Vagina (tissue), 2 donors: ENCODE results near the gene IRS2.

ENCODE experiments used
- POLR2A ChIP-seq, 2 donors: fragments of 450-650 bp; IDR thresholded peaks; one replicate each; pipeline ENCODE4 v1.6.1; 2017; ENCODE audit warnings: antibody characterized with exemption in 2 of 2, mild to moderate bottlenecking in 2 of 2, moderate library complexity in 2 of 2
- POLR2AphosphoS5 ChIP-seq, 2 donors: sonication (generic); formaldehyde crosslinking; IDR thresholded peaks; one replicate each; pipeline ENCODE4 v1.9.0; 2017; ENCODE audit warnings: antibody characterized with exemption in 2 of 2, mild to moderate bottlenecking in 2 of 2, low read depth in 1 of 2; ENCODE audit not compliant: insufficient read depth in 1 of 2
- TF ChIP-seq, protein P1 (sequence below), 3 experiments: fragments of 450-650 bp in 2 of 3; fragments of 200-600 bp in 1 of 3; sonication (generic) in 1 of 3; IDR thresholded peaks; one replicate each; pipeline ENCODE4 v1.5.1; 2017 to 2019; ENCODE audit warnings: antibody characterized with exemption in 3 of 3, mild to moderate bottlenecking in 2 of 3, moderate library complexity in 2 of 3

DNA sequence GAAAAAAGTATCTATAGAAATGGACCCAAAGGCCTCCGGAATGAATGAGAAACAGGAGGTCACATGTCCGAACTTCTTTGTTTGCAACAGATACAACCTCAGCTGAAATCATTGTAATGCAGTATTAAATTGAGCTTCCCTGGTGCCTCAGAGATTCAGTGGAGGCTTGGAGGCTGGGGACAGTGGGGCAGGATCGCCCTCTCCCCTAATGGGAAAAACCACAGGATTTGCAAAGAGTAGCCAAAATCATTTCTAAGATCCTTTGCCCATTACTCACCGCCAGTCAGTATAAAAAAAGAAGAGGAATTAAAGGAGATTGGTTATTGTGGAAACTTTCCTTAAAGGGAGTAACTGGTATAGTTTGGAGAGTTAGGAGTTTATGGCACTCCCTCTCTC is 30.4 kb upstream of the IRS2 start:
- TF ChIP-seq, protein P1, sequence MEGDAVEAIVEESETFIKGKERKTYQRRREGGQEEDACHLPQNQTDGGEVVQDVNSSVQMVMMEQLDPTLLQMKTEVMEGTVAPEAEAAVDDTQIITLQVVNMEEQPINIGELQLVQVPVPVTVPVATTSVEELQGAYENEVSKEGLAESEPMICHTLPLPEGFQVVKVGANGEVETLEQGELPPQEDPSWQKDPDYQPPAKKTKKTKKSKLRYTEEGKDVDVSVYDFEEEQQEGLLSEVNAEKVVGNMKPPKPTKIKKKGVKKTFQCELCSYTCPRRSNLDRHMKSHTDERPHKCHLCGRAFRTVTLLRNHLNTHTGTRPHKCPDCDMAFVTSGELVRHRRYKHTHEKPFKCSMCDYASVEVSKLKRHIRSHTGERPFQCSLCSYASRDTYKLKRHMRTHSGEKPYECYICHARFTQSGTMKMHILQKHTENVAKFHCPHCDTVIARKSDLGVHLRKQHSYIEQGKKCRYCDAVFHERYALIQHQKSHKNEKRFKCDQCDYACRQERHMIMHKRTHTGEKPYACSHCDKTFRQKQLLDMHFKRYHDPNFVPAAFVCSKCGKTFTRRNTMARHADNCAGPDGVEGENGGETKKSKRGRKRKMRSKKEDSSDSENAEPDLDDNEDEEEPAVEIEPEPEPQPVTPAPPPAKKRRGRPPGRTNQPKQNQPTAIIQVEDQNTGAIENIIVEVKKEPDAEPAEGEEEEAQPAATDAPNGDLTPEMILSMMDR (IDR thresholded peaks at IDR 0.05) = no peak
- TF ChIP-seq POLR2A (IDR thresholded peaks at IDR 0.05) = no peak
- TF ChIP-seq POLR2AphosphoS5 (IDR thresholded peaks at IDR 0.05; ENCODE audit: insufficient read depth in 1 of 2, low read depth in 1 of 2) = no peak
